Esophagus squamous epithelium (tissue), 4 donors: ENCODE data around the gene BACE1-AS.

Experiments
- CTCF ChIP-seq, 6 experiments: fragments of 450-650 bp in 4 of 6; fragments of 200-600 bp in 2 of 6; sonication (generic) in 2 of 6; IDR thresholded peaks; one replicate each; pipeline ENCODE4 v1.5.1; 2016 to 2019; ENCODE audit warnings: antibody characterized with exemption in 6 of 6, mild to moderate bottlenecking in 4 of 6, moderate library complexity in 4 of 6
- POLR2A ChIP-seq, 4 donors: fragments of 450-650 bp; IDR thresholded peaks; one replicate each; pipeline ENCODE4 v1.6.1; 2017; ENCODE audit warnings: antibody characterized with exemption in 4 of 4, mild to moderate bottlenecking in 4 of 4, moderate library complexity in 3 of 4

GRCh38 chr11:117315285-117316196 is 24.4 kb downstream of the BACE1-AS start:
- TF ChIP-seq CTCF (IDR thresholded peaks at IDR 0.05) (no peak), POLR2A (IDR thresholded peaks at IDR 0.05) (no peak)
